Renal cortex interstitium (tissue), 11 donors: ENCODE measurements around the gene SP4. TPM values are rescaled to one million over a fixed set of nuclear protein-coding genes. Genes with fewer than 3 reads are reported as not detected.

Experiments
- DNase-seq, 11 donors: peaks; one replicate each; pipeline ENCODE4 v3.0.0-alpha.2; 2013; ENCODE audit warnings: low read depth in 9 of 11, low spot score in 4 of 11; ENCODE audit errors: extremely low read depth in 1 of 11
- polyA plus RNA-seq, 3 donors: library from polyadenylated mRNA; unstranded; fragments of 120-200 nt; gene quantifications; one replicate each; pipeline ENCODE4 v1.2.1, GENCODE V29; 2013; ENCODE audit not compliant: insufficient read length in 3 of 3

Gene SP4
- polyA plus RNA-seq, 3 donors, result 14.0 to 15.8 (median 14.4) TPM

- peak in 1 of 11 donors; percentile 9 for DNase-seq
These were observed 717 bp downstream of the SP4 start for GRCh38 chr7:21428659-21428941.

GRCh38 chr7:21429021-21429420 lies 1.1 kb downstream of the SP4 start:
- DNase-seq, result no peak

- no peak for DNase-seq
These were observed 2.1 kb downstream of the SP4 start for GRCh38 chr7:21429786-21430574.

GRCh38 chr7:21430575-21430954 lies 2.7 kb downstream of the SP4 start:
- no peak for DNase-seq

- no peak for DNase-seq
These were observed 15.4 kb downstream of the SP4 start for GRCh38 chr7:21443149-21443841.

GRCh38 chr7:21448974-21449373 lies 21.1 kb downstream of the SP4 start:
- no peak for DNase-seq

GRCh38 chr7:21450076-21450475 lies 22.2 kb downstream of the SP4 start:
- no peak for DNase-seq

- DNase-seq, result no peak
These were observed 23.1 kb downstream of the SP4 start for GRCh38 chr7:21450941-21451340.

- no peak for DNase-seq
These were observed 26.3 kb downstream of the SP4 start for GRCh38 chr7:21454182-21454581.

- DNase-seq, result no peak
These were observed 27.0 kb downstream of the SP4 start for GRCh38 chr7:21454906-21455305.

- DNase-seq, result no peak
These were observed 33.4 kb downstream of the SP4 start for GRCh38 chr7:21461282-21461681.

- no peak for DNase-seq
These were observed 34.2 kb downstream of the SP4 start for GRCh38 chr7:21462081-21462480.

- no peak for DNase-seq
These were observed 35.6 kb downstream of the SP4 start for GRCh38 chr7:21463524-21463923.

GRCh38 chr7:21468969-21469368 lies 41.1 kb downstream of the SP4 start:
- DNase-seq, result no peak

GRCh38 chr7:21469894-21470293 lies 42.0 kb downstream of the SP4 start:
- DNase-seq, result no peak

GRCh38 chr7:21472029-21472428 lies 44.1 kb downstream of the SP4 start:
- DNase-seq, result no peak

- DNase-seq, result no peak
These were observed 48.5 kb downstream of the SP4 start for GRCh38 chr7:21476429-21476828.

GRCh38 chr7:21480693-21481403 lies 53.0 kb downstream of the SP4 start:
- no peak for DNase-seq

- no peak for DNase-seq
These were observed 58.6 kb downstream of the SP4 start for GRCh38 chr7:21486511-21486910.

GRCh38 chr7:21495731-21496130 lies 67.8 kb downstream of the SP4 start:
- no peak for DNase-seq
